PFSK-1 (cell line): ENCODE data around the gene SEMA6A.

Experiments
- FOXP2 ChIP-seq: optimal IDR thresholded peaks from 2 replicates; pipeline ENCODE3; 2011; ENCODE audit warnings: borderline replicate concordance, control low read depth, inconsistent platforms; ENCODE audit not compliant: insufficient read depth; ENCODE audit errors: extremely low read length, extremely low read depth
- POLR2AphosphoS5 ChIP-seq: IDR thresholded peaks from 2 replicates; pipeline ENCODE4 v1.6.1; 2012; ENCODE audit warnings: low read depth, mild to moderate bottlenecking, control low read depth, low read length, moderate library complexity
- SIN3A ChIP-seq: IDR thresholded peaks from 2 replicates; pipeline ENCODE4 v1.6.1; 2012; ENCODE audit warnings: mild to moderate bottlenecking, low read length, moderate library complexity, borderline replicate concordance; ENCODE audit not compliant: insufficient read depth
- TAF1 ChIP-seq: IDR thresholded peaks from 2 replicates; pipeline ENCODE4 v1.6.1; 2012; ENCODE audit warnings: low read length, control low read depth, borderline replicate concordance; ENCODE audit not compliant: insufficient read depth
- TF ChIP-seq, protein P1 (sequence below), 2 experiments: IDR thresholded peaks; 2 replicates each; pipeline versions ENCODE4 v1.6.1 to v1.8.0; 2011 to 2012; ENCODE audit warnings: low read depth in 2 of 2, low read length in 2 of 2, control low read depth in 1 of 2, inconsistent platforms in 1 of 2, mild to moderate bottlenecking in 1 of 2, moderate library complexity in 1 of 2; ENCODE audit not compliant: insufficient read depth in 1 of 2

DNA sequence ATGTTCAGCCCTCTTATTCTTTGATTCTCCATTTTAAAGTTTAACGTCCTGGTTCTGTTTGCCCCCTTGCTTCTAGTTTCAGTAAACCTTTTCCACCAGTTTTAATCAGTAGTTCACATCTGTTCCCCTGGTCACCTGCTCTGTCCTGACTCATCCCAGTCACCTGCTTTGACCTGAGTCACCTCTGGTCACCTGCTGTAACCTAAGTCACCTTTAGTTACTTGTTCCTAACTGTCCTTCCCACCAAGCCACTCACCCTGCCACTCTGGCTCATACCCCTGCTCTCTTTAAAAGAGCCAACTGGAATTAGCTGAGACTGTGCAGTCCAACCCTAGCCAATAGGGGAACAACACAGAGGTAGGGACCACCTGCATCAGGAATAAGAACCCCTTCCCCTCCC lies 43.0 kb downstream of the SEMA6A start:
- no peak for TF ChIP-seq SIN3A
- no peak for TF ChIP-seq POLR2AphosphoS5
- TF ChIP-seq, protein P1, sequence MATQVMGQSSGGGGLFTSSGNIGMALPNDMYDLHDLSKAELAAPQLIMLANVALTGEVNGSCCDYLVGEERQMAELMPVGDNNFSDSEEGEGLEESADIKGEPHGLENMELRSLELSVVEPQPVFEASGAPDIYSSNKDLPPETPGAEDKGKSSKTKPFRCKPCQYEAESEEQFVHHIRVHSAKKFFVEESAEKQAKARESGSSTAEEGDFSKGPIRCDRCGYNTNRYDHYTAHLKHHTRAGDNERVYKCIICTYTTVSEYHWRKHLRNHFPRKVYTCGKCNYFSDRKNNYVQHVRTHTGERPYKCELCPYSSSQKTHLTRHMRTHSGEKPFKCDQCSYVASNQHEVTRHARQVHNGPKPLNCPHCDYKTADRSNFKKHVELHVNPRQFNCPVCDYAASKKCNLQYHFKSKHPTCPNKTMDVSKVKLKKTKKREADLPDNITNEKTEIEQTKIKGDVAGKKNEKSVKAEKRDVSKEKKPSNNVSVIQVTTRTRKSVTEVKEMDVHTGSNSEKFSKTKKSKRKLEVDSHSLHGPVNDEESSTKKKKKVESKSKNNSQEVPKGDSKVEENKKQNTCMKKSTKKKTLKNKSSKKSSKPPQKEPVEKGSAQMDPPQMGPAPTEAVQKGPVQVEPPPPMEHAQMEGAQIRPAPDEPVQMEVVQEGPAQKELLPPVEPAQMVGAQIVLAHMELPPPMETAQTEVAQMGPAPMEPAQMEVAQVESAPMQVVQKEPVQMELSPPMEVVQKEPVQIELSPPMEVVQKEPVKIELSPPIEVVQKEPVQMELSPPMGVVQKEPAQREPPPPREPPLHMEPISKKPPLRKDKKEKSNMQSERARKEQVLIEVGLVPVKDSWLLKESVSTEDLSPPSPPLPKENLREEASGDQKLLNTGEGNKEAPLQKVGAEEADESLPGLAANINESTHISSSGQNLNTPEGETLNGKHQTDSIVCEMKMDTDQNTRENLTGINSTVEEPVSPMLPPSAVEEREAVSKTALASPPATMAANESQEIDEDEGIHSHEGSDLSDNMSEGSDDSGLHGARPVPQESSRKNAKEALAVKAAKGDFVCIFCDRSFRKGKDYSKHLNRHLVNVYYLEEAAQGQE (IDR thresholded peaks at IDR 0.05; ENCODE audit: insufficient read depth in 1 of 2, low read depth in 2 of 2, low read length in 2 of 2), result no peak
- no peak for TF ChIP-seq TAF1
- TF ChIP-seq FOXP2, result no peak
